ENCODE measurements around the gene SETDB1. TPM values are rescaled to one million over a fixed set of nuclear protein-coding genes. Genes with fewer than 3 reads are reported as not detected.
A peak's percentile ranks its signal among the peaks of the same experiment; 100 is the strongest.

Gene SETDB1
- total and polyA plus RNA-seq, 3 donors from 2014 or later, result 85.9 to 90.6 (median 89.5) TPM

GRCh38 chr1:150976401-150976821 is 50.2 kb downstream of the SETDB1 start:
- Histone ChIP-seq H3K36me3 (ENCODE audit: low read depth, missing control alignments) (no peaks in the 10 kb centered on the region), H3K4me3 (no peak overlapping the region), H3K9me3 (no peaks in the 10 kb centered on the region), H3K27ac (no peak overlapping the region), H3K27me3 (no peaks in the 10 kb centered on the region), H3K4me1 (peaks cover 41% of the 10 kb centered on the region)
- intact Hi-C loops (cut with DNase I; ENCODE audit: low total_unique reads), result no loop called here
- no peak for DNase-seq
- TF ChIP-seq CTCF (IDR thresholded peaks at IDR 0.05), result no peak
- 91 to 95% methylated on average over 9 of the region's 9 CpGs for WGBS, 2 donors

- DNase-seq, result peak; percentile 81
- no peaks in the 10 kb centered on the region for H3K36me3 ChIP-seq (ENCODE audit: low read depth, missing control alignments)
- TF ChIP-seq CTCF (IDR thresholded peaks at IDR 0.05) (no peak), POLR2A (IDR thresholded peaks at IDR 0.05) (no peak)
- no peaks in the 10 kb centered on the region for H3K27me3 ChIP-seq
- 69 to 76% methylated on average over 6 to 11 of the region's 11 CpGs for WGBS, 2 donors
- intact Hi-C loops (cut with DNase I; ENCODE audit: low total_unique reads), result no loop called here
- H3K27ac ChIP-seq, result peak overlapping the region in 1 of 2 donors; percentile 2
- peaks cover 41% of the 10 kb centered on the region for H3K4me1 ChIP-seq
- no peak overlapping the region for H3K4me3 ChIP-seq
- no peaks in the 10 kb centered on the region for H3K9me3 ChIP-seq
These were observed 50.9 kb downstream of the SETDB1 start for GRCh38 chr1:150976879-150977694.

- H3K4me3 ChIP-seq, result no peak overlapping the region
- H3K27ac ChIP-seq, result peak overlapping the region; percentile 75 to 78
- intact Hi-C loops (cut with DNase I; ENCODE audit: low total_unique reads), result no loop called here
- WGBS, 2 donors, result 21 to 25% methylated on average over 22 of the region's 23 CpGs
- DNase-seq, result peak; percentile 96
- no peaks in the 10 kb centered on the region for H3K27me3 ChIP-seq
- peaks cover 33% of the 10 kb centered on the region for H3K4me1 ChIP-seq
- no peaks in the 10 kb centered on the region for H3K36me3 ChIP-seq (ENCODE audit: low read depth, missing control alignments)
- TF ChIP-seq POLR2A (IDR thresholded peaks at IDR 0.05) (no peak), CTCF (IDR thresholded peaks at IDR 0.05) (peak; percentile 95 to 99 (median 99))
- no peaks in the 10 kb centered on the region for H3K9me3 ChIP-seq
These were observed 53.2 kb downstream of the SETDB1 start for GRCh38 chr1:150979092-150980056.

GRCh38 chr1:150981177-150981804 is 55.1 kb downstream of the SETDB1 start:
- intact Hi-C loops (cut with DNase I; ENCODE audit: low total_unique reads), result no loop called here
- DNase-seq, result no peak
- 82 to 88% methylated on average over 6 of the region's 6 CpGs for WGBS, 2 donors
- no peak overlapping the region for H3K4me3 ChIP-seq
- peaks cover 33% of the 10 kb centered on the region for H3K4me1 ChIP-seq
- no peak overlapping the region for H3K27ac ChIP-seq
- no peak for TF ChIP-seq POLR2A (IDR thresholded peaks at IDR 0.05)
- TF ChIP-seq CTCF (IDR thresholded peaks at IDR 0.05), result no peak
- H3K27me3 ChIP-seq, result no peaks in the 10 kb centered on the region
- H3K36me3 ChIP-seq (ENCODE audit: low read depth, missing control alignments), result no peaks in the 10 kb centered on the region
- no peaks in the 10 kb centered on the region for H3K9me3 ChIP-seq
